Ovary (tissue), 3 donors: Measurements from ENCODE around the gene COQ8B.

Source experiments
- CTCF ChIP-seq, 3 donors: fragments of 450-650 bp in 2 of 3; fragments of 200-600 bp in 1 of 3; IDR thresholded peaks; one replicate each; pipeline versions ENCODE4 v1.5.1 to v1.8.0; 2016 to 2022; ENCODE audit warnings: antibody characterized with exemption in 3 of 3, mild to moderate bottlenecking in 1 of 3
- EP300 ChIP-seq: sonication (generic); formaldehyde crosslinking; IDR thresholded peaks from one replicate; pipeline ENCODE4 v1.6.1; 2017; ENCODE audit warnings: antibody characterized with exemption
- POLR2A ChIP-seq: fragments of 450-650 bp; IDR thresholded peaks from one replicate; pipeline ENCODE4 v1.6.1; 2017; ENCODE audit warnings: antibody characterized with exemption, mild to moderate bottlenecking, moderate library complexity
- donor health status: DM: no; HTN: no; CAD: no.

GRCh38 chr19:40713939-40714338 is 2.7 kb downstream of the COQ8B start:
- TF ChIP-seq CTCF (IDR thresholded peaks at IDR 0.05) = no peak
- TF ChIP-seq POLR2A = no peak
- TF ChIP-seq EP300 = no peak
